CD14-positive monocyte (primary cell): ENCODE results near the gene ITGB2. TPM values are rescaled to one million over a fixed set of nuclear protein-coding genes. Genes with fewer than 3 reads are reported as not detected.
A peak's percentile ranks its signal among the peaks of the same experiment; 100 is the strongest.

Source experiments
- DNase-seq, 3 donors: peaks; one replicate each; pipeline ENCODE4 v3.0.0-alpha.2; 2011 to 2022
- H2AFZ ChIP-seq: 2 replicates; pipeline ENCODE4 v1.6.0; 2012; ENCODE audit warnings: mild to moderate bottlenecking, low read depth, low read length, inconsistent platforms; ENCODE audit not compliant: insufficient read depth, poor library complexity, severe bottlenecking
- H3K27ac ChIP-seq, 2 donors: 1 replicate in 1 of 2; 2 replicates in 1 of 2; pipeline ENCODE4 v1.5.1; 2012 to 2013; ENCODE audit warnings: low read length in 2 of 2, control low read depth in 1 of 2, inconsistent platforms in 1 of 2, low read depth in 1 of 2, mild to moderate bottlenecking in 1 of 2
- H3K27me3 ChIP-seq, 2 donors: one replicate each; pipeline versions ENCODE4 v1.6.0 to v1.6.1; 2011 to 2013; ENCODE audit warnings: low read length in 2 of 2; ENCODE audit not compliant: control insufficient read depth in 2 of 2, insufficient read depth in 2 of 2
- H3K36me3 ChIP-seq, 2 donors: replicated peaks in 1 of 2; 1 replicate in 1 of 2; 2 replicates in 1 of 2; pipeline versions ENCODE4 v1.5.1 to v1.6.1; 2012 to 2013; ENCODE audit warnings: low read length in 2 of 2, control low read depth in 1 of 2, inconsistent platforms in 1 of 2, mild to moderate bottlenecking in 1 of 2; ENCODE audit not compliant: insufficient read depth in 2 of 2, control insufficient read depth in 1 of 2
- H3K4me1 ChIP-seq, 2 donors: 1 replicate in 1 of 2; 2 replicates in 1 of 2; pipeline versions ENCODE4 v1.5.1 to v1.6.1; 2012 to 2013; ENCODE audit warnings: low read length in 2 of 2, control low read depth in 1 of 2, inconsistent platforms in 1 of 2, mild to moderate bottlenecking in 1 of 2, moderate library complexity in 1 of 2; ENCODE audit not compliant: insufficient read depth in 2 of 2, control insufficient read depth in 1 of 2
- H3K4me2 ChIP-seq: replicated peaks from 2 replicates; pipeline ENCODE3; 2012; ENCODE audit warnings: low read length, moderate library complexity, mild to moderate bottlenecking; ENCODE audit not compliant: poor library complexity, severe bottlenecking; ENCODE audit errors: extremely low read depth
- H3K4me3 ChIP-seq, 3 experiments: fragments of 200-600 bp in 1 of 3; sonication (generic) in 1 of 3; replicated peaks in 1 of 3; 1 replicate in 2 of 3; 2 replicates in 1 of 3; pipeline ENCODE4 v1.5.1; 2011 to 2013; ENCODE audit warnings: low read length in 3 of 3, mild to moderate bottlenecking in 3 of 3, control low read depth in 2 of 3, low read depth in 2 of 3, inconsistent platforms in 1 of 3, moderate library complexity in 1 of 3
- H3K79me2 ChIP-seq: 2 replicates; pipeline ENCODE4 v1.6.0; 2012; ENCODE audit warnings: mild to moderate bottlenecking, control low read depth, inconsistent platforms, low read length, moderate library complexity; ENCODE audit not compliant: insufficient read depth
- H3K9ac ChIP-seq: 2 replicates; pipeline ENCODE4 v1.6.0; 2017; ENCODE audit warnings: low read length, mild to moderate bottlenecking; ENCODE audit not compliant: insufficient read depth, poor library complexity, severe bottlenecking
- H3K9me3 ChIP-seq, 2 donors: replicated peaks in 1 of 2; 1 replicate in 1 of 2; 2 replicates in 1 of 2; pipeline versions ENCODE4 v1.5.1 to v1.6.1; 2012 to 2013; ENCODE audit warnings: low read length in 2 of 2, control low read depth in 1 of 2; ENCODE audit not compliant: control insufficient read depth in 1 of 2, insufficient read depth in 1 of 2
- H4K20me1 ChIP-seq: 2 replicates; pipeline ENCODE4 v1.6.0; 2012; ENCODE audit warnings: mild to moderate bottlenecking, low read length, control low read depth, moderate library complexity; ENCODE audit not compliant: insufficient read depth
- H3K27ac Mint-ChIP-seq, 7 donors: one replicate each; pipeline ENCODE4 v1.8.0; 2020; ENCODE audit warnings: mild to moderate bottlenecking in 7 of 7, mixed read lengths in 7 of 7, moderate library complexity in 6 of 7, inconsistent platforms in 2 of 7
- H3K27me3 Mint-ChIP-seq, 3 donors: one replicate each; pipeline ENCODE4 v1.8.0; 2021 to 2022; ENCODE audit warnings: low read depth in 3 of 3, mild to moderate bottlenecking in 3 of 3, mixed read lengths in 3 of 3, moderate library complexity in 3 of 3, inconsistent platforms in 1 of 3
- H3K36me3 Mint-ChIP-seq, 2 donors: one replicate each; pipeline ENCODE4 v1.8.0; 2020; ENCODE audit warnings: mixed read lengths in 2 of 2, inconsistent platforms in 1 of 2, mild to moderate bottlenecking in 1 of 2
- H3K4me1 Mint-ChIP-seq: one replicate; pipeline ENCODE4 v1.8.0; 2020; ENCODE audit warnings: mild to moderate bottlenecking, mixed read lengths
- H3K4me3 Mint-ChIP-seq, 2 donors: one replicate each; pipeline ENCODE4 v1.8.0; 2020; ENCODE audit warnings: mild to moderate bottlenecking in 2 of 2, mixed read lengths in 2 of 2, moderate library complexity in 1 of 2
- H3K9me3 Mint-ChIP-seq, 7 donors: one replicate each; pipeline ENCODE4 v1.8.0; 2020 to 2022; ENCODE audit warnings: mixed read lengths in 7 of 7, mild to moderate bottlenecking in 6 of 7, moderate library complexity in 6 of 7, inconsistent platforms in 2 of 7
- WGBS: methylation state at CpG from one replicate; pipeline ENCODE4 v1.1.5; 2013; ENCODE audit warnings: missing lambda C conversion rate; ENCODE audit not compliant: insufficient coverage; 5-methylcytosine and 5-hydroxymethylcytosine counted together
- intact Hi-C, 2 donors: fragments of 100-400 bp; cut with micrococcal nuclease; formaldehyde crosslinking; loops; one replicate each; pipeline versions ENCODE4 v1.15.0 to v1.15.1; 2023
- polyA plus RNA-seq, 3 donors: library from polyadenylated mRNA; depleted of rRNA in 1 of 3; unstranded in 2 of 3; stranded (reverse) in 1 of 3; fragments of 300-500 nt in 2 of 3; fragments of >200 nt in 1 of 3; fragmentation: Illumina TruSeq in 2 of 3; gene quantifications; 1 replicate in 2 of 3; 2 replicates in 1 of 3; pipeline ENCODE4 v1.2.3, GENCODE V29; 2012 to 2021
- TF ChIP-seq, protein P1 (sequence below): fragments of 200-600 bp; IDR thresholded peaks from one replicate; pipeline ENCODE4 v1.8.0; 2022; ENCODE audit warnings: antibody characterized with exemption, mild to moderate bottlenecking

Gene ITGB2
- polyA plus RNA-seq, 3 donors: 1,470 to 1,628 (median 1,602) TPM

DNA sequence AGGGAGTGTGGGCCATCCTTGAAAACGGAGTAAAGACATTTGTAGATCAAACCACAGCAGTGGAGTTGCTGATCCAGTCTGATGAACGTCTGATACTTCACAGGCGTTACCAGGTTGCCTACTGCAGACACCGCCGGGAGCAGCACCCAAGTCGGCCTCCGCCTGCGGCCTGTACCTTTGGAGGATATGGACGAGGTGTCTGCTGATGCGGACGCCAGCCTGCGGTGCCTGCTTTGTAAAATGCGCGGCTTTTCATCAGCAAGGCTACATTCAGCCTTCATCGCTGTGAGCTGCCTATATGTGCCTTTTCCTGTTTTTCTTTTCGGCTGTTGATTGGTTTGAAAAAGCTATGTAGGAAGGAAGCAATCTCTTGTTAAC, 35.1 kb upstream of the ITGB2 start:
- DNase-seq: no peak
- Mint-ChIP-seq H3K4me1 (no peaks in the 10 kb centered on the region), H3K27ac (peak overlapping the region in 1 of 7 donors; percentile 29), H3K36me3 (peaks cover 55 to 86% of the 10 kb centered on the region in 2 donors), H3K9me3 (no peaks in the 10 kb centered on the region), H3K4me3 (no peak overlapping the region), H3K27me3 (no peaks in the 10 kb centered on the region)
- no peak overlapping the region for H3K9ac ChIP-seq
- TF ChIP-seq, protein P1, sequence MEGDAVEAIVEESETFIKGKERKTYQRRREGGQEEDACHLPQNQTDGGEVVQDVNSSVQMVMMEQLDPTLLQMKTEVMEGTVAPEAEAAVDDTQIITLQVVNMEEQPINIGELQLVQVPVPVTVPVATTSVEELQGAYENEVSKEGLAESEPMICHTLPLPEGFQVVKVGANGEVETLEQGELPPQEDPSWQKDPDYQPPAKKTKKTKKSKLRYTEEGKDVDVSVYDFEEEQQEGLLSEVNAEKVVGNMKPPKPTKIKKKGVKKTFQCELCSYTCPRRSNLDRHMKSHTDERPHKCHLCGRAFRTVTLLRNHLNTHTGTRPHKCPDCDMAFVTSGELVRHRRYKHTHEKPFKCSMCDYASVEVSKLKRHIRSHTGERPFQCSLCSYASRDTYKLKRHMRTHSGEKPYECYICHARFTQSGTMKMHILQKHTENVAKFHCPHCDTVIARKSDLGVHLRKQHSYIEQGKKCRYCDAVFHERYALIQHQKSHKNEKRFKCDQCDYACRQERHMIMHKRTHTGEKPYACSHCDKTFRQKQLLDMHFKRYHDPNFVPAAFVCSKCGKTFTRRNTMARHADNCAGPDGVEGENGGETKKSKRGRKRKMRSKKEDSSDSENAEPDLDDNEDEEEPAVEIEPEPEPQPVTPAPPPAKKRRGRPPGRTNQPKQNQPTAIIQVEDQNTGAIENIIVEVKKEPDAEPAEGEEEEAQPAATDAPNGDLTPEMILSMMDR: no peak
- intact Hi-C loops: no loop called here
- H3K4me2 ChIP-seq: no peak overlapping the region
- H3K4me3 ChIP-seq: no peak overlapping the region
- H3K36me3 ChIP-seq: peaks cover 60 to 80% of the 10 kb centered on the region in 2 donors
- peaks cover 5% of the 10 kb centered on the region for H4K20me1 ChIP-seq
- 92% methylated on average over 15 of the region's 16 CpGs for WGBS
- H3K27ac ChIP-seq: no peak overlapping the region
- no peaks in the 10 kb centered on the region for H3K27me3 ChIP-seq
- no peaks in the 10 kb centered on the region for H3K4me1 ChIP-seq
- no peaks in the 10 kb centered on the region for H3K9me3 ChIP-seq
- H3K79me2 ChIP-seq: peaks cover 6% of the 10 kb centered on the region
- no peak overlapping the region for H2AFZ ChIP-seq

DNA sequence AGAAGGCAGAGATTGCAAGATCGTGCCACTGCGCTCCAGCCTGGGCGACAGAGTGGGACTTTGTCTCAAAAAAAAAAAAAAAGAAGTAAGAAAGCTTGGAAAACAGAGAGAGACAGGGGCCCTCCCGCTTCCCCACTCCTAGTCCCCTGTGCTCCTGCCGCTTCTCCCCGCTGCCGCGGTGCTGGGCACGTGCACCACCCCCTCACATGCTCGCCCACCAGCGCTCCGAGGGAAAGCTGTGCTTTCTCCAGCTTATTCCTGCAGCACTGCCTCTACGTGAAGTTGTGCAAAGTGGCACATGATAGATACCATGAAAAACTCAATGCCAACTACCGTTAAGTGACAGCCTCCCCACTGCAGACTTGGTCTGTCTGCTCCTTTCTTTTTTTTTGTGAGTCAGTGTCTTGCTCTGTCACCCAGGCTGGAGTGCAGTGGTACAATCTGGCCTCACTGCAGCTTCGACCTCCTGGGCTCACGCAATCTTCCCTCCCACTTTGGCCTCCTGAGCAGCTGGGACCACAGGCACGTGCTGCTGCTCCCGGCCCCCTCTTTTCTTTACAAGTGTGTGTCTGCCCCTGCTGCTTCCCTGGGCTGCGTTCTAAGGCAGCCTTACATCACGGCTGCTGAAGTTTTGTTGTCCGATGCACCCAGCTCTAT, 34.6 kb upstream of the ITGB2 start:
- Histone ChIP-seq H3K9me3 (no peaks in the 10 kb centered on the region), H2AFZ (no peak overlapping the region), H4K20me1 (peaks cover 8% of the 10 kb centered on the region), H3K27ac (no peak overlapping the region), H3K79me2 (peaks cover 10% of the 10 kb centered on the region), H3K4me3 (no peak overlapping the region), H3K4me2 (no peak overlapping the region), H3K27me3 (no peaks in the 10 kb centered on the region), H3K4me1 (no peaks in the 10 kb centered on the region), H3K9ac (no peak overlapping the region), H3K36me3 (peaks cover 57 to 80% of the 10 kb centered on the region in 2 donors)
- Mint-ChIP-seq H3K9me3 (no peaks in the 10 kb centered on the region), H3K36me3 (peaks cover 53 to 85% of the 10 kb centered on the region in 2 donors), H3K4me1 (no peaks in the 10 kb centered on the region), H3K27ac (peak overlapping the region in 1 of 7 donors; percentile 29), H3K4me3 (no peak overlapping the region), H3K27me3 (no peaks in the 10 kb centered on the region)
- WGBS: 92% methylated on average over 21 of the region's 21 CpGs
- TF ChIP-seq, protein P1: no peak
- intact Hi-C loops: no loop called here
- DNase-seq: no peak
